GM18909 (cell line): Measurements from ENCODE around the gene SUN1.
A peak's percentile ranks its signal among the peaks of the same experiment; 100 is the strongest.

Source experiments
- ATAC-seq: cut with Tn5 transposase; IDR thresholded peaks from one replicate; pipeline ENCODE4 v1.9.1; 2021; ENCODE audit warnings: mild to moderate bottlenecking; ENCODE audit not compliant: unreplicated experiment, poor library complexity

Gene SUN1

DNA sequence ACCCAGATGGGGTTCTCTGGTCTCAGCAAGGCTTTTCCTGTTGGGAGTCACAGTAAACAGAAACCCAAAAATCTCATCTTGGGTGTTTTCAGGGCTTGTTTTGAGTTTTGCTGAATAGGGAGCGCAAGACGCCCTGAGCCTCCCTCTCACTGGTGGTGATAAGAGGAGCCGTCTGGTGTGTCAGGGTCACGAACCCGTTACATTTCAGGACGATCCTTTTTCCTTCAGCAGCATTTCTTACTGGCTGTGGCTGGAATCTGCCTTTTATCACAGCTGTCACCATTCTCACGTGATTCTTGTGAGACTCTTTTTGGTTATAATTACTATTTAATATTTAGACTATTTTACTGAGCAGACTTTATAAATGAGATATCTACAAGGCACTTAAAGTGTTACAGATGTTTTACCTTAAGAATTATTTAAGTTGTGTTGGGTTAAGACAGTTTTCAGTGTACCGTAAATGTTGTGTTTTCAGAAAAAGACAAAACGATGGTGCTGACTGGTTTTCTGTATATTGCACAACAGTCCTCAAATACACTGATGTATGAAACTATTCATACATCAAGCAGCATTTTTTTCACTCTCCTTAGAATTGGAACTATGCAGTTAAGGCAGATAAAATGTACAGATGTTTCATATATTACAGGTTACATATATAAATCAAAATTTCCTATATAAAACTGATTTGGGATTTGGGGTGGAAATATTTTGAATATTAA lies 41.9 kb downstream of the SUN1 start:
- ATAC-seq = no peak

DNA sequence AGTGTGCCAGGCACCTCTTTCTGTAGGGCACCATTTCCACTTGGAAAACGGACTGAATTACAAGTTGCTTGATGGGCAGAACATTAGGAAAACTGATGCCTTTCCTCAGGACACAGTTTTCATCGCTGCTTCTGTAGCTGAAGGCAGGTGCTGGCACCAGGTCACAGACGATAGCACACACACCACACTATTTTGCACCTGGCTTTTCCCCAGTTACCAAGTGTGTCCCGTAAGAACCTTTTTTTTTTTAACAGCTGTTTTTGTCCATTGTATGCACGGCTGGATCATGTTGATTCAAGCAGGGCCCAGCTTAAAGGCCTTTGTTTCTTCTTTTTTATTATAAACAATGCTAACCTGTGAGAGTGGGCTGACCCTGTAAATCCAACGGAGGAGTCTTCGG lies 42.8 kb downstream of the SUN1 start:
- no peak for ATAC-seq

DNA sequence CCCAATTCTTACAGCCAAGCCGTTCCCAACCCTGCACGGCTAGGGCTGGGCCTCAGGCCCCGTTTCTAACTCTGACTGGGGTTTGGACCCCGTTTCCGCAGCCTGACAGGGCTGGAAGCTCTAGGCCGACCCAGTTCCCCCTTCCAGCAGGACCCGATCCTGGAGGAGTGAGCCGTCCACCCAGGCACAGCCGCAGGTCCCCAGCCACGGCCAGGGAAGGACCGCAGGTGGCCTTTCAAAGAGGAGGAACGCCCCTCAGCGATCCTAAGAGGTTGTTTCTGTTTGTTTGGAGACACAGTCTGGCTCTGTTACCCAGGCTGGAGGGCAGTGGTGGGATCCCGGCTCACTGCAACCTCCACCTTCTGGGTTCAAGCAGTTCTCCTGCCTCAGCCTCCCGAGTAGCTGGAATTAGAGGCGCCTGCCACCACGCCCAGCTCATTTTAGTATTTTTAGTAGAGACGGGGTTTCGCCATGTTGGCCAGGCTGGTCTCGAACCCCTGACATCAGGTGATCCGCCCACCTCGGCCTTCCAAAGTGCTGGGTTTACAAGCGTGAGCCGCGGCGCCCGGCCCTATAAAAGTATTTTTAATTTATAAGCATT lies 43.3 kb downstream of the SUN1 start:
- no peak for ATAC-seq

DNA sequence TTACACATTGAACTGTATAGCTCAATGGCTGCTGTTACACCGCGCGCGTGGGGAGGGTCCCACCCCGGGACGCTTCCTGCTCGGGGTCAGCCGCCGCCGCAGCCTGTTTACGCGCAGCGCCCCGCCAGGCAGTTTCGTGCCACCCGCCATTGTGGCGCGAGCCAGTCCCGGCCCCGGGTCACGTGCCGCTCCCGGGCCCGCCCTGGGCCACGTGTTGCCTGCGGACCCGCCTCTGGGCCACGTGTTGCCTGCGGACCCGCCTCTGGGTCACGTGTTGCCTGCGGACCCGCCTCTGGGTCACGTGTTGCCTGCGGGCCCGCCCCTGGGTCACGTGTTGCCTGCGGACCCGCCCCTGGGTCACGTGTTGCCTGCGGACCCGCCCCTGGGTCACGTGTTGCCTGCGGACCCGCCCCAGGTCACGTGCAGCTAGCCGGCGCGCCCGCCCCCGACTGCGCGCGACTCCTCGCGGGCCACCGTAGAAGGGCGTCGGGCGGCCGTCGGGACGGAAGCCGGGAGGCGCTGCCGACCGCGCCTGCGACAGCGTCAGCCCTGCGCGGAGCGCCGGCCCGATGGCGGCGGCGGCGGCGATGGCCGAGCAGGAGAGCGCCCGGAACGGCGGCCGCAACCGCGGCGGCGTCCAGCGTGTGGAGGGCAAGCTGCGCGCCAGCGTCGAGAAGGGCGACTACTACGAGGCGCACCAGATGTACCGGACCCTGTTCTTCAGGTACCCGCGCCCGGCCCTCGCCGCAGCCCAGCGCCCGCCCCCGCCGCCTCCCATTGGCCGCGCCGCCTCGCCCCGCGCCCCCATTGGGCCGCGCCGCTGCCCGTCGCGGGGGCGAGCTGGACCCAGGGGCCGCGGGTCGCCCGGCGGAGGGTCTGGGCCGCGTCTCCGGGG lies 44.0 kb downstream of the SUN1 start, which contains the start of gene GET4:
Gene GET4, plus strand, starts transcription at position 478 of the 895 bp plus-strand sequence. Its CDS starts 92 bp downstream, at position 570.
- peak; percentile 82 for ATAC-seq

DNA sequence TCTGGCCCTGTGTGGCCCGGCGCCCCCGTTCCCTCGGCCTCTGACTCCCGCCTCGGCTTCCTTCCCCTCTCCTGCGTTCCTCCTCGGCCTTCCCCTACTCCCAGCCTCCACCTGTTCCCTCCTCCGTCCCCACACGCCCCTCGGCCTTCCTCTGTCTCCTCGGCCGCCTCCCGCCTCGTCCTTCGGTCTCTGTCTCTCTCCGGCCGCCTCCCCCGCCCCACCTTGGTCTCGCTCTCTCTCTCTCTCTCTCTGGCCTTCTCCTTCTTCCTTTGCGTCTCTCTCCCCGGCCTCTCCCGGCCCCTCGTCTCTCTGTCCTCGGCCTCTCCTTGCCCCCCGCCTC lies 44.7 kb downstream of the SUN1 start:
- peak; percentile 29 for ATAC-seq

DNA sequence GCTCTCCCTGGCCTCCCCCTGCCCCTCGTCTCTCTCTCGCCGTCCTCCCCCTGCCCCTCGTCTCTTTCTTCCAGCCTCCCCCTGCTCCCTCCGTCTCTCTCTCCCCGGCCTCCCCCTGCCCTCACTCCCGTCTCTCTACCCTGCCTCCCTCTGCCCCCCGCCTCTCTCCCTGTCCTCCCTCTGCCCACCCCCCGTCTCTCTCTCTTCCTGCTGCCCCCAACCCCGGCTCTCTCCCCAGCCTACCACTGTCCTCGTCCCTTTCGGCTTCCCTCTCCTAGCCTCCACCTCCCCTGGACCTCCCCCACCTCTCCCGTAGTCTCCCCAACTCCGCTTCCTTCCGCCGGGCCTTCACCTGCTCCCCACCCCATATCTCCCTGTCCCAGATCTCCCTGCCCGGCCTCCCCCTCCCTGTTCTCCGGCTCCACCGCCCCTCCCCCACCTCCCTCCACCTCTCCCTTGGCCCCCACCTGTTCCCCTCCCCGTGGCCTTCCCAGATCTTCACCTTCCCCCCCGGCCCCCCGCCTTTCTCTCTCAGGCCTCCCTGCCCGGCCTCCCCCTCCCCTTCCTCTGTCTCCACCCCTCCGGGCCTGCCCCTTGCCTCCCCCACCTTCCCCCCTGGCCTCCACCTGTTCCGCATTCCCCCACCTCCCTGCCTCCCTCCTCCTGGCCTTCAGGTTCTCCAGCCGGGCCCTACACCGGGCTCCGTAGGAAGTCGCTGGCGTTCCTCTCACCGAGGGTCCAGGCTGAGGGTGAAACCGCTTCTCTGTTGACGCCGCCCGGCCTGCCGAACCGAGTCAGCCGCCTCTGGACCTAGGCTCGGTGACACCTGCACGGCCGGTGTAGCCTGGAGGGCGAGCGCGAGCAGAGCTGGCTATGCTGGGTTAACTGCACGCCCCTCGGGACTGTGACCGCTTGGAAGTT lies 45.3 kb downstream of the SUN1 start:
- ATAC-seq = no peak

DNA sequence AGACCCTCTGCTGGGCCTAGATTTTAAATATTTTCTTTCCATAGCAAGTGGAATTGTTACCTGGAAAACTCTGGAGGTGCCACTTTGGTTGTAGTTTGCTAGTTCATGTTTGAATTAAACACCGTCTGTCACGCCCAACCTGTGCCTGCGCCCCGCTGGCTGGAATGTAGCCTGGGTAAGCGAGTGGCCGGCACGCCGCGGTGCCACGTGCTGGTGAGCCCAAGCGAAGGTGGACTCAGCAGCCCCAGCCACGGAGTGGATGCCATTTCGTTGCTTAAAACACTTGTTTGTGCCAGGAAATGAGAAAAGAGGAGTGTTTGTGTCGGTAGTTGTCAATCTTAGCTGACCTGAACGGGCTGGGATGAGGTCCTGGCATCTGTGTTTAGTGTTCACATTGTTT lies 46.8 kb downstream of the SUN1 start:
- no peak for ATAC-seq

DNA sequence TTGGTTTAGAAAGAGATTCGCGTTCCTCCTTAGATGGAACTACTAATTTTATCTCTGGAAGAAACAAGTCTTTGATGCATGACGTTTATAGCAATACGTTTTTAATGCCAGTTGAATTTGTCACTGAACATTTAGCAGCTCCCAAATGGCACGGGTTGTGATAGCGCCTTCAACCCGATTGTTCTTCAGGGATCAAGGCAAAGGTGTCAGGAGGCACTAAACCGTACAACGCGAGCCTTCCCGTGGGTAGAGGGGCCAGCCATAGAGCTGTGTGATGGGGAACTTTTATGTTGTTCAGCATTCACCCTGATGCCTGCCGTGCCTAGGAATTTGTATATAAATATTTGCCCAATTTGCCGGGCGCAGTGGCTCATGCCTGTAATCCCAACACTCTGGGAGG lies 47.4 kb downstream of the SUN1 start:
- ATAC-seq = no peak

DNA sequence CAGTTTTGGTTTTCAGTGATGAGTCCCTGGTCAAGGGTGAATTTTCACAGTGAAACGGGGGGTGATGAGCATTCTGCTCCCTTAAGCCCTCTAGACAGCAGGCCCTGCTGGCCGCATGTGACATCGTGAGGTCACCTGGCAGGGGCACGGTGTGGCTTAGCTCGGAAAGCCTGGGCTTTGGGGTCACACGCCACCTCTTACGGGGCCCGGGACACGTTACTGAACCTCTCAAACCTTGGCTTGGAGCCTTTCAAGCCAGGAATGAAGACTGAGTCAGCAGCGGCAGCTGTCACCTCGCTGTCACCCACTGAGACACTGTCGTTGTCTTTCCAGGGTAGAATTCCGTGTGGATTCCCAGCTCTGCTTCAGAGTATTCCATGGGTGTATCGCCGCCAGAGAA lies 48.2 kb downstream of the SUN1 start:
- no peak for ATAC-seq

DNA sequence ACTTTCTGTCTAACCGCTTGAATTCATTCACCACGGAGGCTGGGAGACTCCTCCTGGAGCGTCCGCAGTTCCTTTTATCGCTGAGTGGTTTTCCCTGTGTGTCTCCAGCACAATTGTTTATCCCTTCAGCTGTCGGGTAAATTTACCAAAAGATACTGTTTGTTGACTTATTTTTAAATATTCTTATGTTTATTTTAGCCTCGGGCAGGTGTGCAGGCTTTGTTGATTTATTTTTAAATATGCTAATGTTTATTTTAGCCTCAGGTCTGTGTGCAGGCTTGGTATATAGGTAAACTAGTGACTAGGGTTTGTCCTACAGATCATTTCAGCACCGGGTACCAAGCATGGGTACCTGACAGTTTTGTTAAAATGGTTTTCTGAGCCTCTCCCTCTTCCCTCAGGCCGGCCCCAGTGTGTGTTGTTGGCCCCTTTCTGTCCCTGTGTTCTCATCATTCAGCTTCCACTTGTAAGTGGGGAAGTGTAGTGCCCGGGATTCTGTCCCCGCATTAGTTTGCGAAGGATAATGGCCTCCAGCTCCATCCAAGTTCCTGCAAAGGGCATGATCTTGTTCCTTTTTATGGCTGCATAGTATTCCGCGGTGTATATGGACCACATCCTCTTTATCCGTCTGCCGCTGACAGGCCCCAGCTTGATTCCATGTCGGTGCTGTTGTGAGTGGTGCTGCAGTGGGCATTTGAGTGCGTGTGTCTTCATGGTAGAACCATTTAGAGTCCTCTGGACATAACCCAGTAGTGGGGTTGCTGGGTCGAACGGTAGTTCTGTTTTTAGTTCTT lies 49.4 kb downstream of the SUN1 start:
- no peak for ATAC-seq

DNA sequence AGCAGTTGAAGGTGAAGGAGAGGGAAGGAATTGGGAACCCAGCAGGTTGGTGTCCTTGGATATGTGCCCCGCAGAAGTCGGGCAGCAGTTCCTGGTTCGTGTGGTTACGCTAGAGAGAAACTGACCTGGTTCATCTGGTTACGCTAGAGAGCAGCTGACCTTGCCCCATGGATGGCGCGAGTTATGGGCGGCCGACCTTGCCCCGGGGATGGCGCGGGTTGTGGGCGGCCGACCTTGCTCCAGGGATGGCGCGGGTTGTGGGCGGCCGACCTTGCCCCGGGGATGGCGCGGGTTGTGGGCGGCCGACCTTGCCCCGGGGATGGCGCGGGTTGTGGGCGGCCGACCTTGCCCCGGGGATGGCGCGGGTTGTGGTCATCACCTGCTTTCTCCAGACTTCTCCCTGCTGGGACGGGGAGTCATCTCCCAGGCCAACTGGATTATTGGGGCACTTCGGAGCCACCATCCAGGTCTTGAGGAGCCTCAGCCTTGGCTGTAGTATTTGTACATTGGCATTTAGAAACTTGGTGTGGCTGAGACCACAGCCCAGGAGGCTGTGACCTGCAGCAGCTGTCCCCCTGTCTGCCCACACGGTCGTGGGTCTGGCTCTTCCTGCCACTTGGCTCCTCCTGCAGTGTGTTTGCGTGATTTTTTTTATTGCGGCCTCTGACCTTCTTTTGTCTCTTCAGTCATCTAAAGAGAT lies 50.2 kb downstream of the SUN1 start:
- no peak for ATAC-seq

DNA sequence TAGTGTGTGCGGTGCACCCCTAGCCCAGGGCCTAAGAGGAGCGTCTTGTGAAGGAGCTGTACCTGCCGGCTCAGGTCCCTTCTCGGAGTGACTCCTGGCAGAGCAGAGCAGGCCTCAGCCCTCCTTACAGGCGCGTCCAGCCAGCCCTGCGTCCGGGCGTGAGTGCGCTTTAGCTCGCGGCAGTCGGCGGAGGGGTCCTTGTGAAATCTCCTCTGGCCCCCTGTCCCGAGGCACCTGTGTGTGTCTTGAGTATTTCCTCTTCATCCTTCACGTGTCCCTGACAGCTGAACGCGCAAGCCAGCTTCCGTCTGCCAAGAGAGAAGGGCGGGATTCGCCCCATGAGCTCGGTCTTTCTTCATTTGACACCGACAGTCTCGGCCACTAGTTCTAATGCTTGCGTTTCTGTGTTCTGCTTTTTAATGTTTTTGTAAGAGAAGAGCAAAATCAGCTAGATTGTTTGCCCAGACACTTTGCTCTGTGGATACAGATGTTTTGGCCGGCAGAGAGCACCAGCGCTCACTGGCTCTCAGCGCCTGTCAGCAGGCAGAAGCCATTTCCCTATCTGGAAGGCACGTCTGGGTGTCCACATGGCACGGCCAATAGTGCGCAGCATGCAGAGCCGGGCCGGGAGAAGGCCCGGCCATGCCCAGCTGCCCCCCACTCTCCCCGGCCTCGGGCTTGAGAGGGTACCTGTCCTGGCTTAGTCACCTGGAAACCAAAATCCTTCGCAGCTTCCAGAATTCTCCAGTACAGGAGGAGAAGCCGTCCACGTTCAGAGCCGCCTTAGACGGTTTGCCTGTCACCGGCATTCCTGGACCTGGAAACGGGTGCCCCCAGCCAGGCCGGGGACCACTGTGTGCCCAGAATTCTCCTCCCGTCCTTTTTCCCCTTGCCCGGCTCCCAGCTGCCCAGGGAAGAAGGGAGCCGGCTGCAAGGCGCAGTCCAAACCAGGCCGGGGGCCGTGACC lies 51.1 kb downstream of the SUN1 start:
- no peak for ATAC-seq

DNA sequence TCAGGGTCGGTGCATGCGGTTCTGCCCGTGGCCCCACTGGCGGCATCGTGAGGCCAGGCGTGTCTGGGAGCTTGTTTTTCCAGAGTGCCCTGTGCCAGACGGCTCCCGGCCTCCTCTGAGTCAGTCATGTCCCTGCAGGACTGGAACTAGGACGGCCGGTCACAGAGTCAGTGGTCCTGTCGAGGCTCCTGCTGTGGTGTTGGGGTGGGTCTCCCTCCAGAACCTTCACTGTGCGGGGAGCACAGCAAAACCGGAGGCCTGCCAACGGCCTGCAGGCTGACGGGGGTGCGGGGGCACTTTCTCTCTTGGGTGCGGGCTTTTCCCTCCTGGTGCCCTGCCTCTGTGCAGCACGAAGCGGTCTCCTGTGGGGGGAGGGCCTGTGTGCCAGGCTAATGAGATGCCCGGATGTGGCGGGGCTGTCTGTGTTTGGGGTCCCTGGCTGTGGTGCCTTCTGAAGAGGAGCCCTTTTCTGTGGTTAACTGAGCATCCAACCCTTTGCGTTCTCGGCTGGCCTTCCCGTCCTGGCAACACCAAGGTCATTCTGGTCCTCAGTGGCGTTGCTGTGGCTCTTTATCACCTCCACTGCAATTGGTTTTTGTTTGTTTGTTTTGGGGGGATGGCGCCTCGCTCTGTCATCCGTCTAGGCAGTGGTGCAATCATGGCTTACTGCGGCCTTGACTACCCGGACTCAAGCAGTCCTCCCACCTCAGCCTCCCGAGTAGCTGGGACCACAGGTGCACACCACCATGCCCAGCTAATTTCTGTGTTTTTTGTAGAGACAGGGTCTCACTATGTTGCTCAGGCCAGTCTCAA lies 52.1 kb downstream of the SUN1 start:
- no peak for ATAC-seq

DNA sequence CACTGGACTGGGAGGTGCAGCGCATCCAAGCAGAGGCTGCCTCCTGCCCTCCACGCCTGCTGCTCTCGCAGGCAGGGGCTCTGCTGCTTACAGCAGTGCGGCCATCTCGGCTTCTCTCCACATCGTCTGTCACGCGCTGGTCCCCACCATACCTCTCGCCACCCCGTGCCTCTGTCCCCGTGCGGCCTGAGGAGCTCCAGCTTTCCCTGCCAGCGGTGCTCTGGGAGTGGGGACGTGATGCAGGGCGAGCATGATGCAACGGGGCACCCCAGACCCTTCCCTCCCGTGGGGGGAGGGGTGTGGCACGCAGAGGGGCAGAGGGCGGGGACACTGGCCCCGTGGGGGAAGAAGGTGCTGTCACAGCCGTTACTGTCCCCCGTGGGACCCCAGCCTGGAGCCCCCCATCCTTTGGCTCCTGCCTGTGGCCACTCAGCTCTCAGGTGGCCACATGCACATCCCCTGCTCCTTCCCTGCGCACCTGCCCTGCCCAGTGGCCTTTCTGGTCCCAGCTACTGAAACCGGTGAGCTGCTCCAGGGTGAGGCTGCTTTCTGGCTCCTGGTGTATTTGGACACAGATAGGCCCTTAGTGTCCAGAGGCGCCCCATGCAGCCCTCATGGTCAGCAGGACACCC lies 53.1 kb downstream of the SUN1 start:
- ATAC-seq = no peak

DNA sequence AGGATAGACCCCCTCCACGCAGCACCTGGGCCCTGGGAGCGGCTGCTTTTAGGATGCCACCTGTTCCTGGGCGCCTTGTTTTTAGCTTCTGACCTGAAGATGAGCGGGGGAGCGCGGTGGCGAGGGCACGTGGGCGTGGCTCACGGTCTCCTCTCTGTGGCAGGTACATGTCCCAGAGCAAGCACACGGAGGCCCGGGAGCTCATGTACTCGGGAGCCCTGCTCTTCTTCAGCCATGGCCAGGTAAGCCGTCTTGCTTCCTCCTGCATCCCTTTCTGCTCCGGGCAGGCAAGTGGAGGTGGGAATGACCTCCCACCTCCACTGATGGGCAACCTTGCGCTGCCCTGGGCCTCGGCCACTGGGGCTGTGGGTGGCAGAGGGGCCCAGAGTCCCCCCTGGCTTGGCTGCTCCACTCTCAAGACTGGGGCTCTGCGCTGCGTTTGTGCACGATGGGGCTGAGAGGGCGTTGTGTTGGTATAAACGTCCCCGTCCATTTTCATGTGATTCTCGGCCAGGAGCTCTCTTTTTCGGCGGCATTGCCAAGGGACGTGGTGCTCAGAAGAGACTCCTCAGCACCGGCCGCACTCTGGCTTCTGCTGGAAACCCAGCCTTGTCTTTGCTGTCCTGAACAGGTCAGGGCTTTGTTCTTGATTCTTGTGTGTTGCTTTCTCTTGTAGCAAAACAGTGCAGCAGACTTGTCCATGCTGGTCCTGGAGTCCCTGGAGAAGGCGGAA lies 53.8 kb downstream of the SUN1 start:
- ATAC-seq = no peak
